ENCODE data around the gene TCAF1.
A peak's percentile ranks its signal among the peaks of the same experiment; 100 is the strongest.
"Not testable (repeated sequence)": the region's sequence is repeated elsewhere in the genome, so short reads cannot be mapped to it uniquely, and the experiment has no call there.

TCAF1 gene

GRCh38 chr7:143855443-143855842 is 46.5 kb downstream of the TCAF1 start:
- not testable (repeated sequence) for DNase-seq (ENCODE audit: low read depth)

DNA sequence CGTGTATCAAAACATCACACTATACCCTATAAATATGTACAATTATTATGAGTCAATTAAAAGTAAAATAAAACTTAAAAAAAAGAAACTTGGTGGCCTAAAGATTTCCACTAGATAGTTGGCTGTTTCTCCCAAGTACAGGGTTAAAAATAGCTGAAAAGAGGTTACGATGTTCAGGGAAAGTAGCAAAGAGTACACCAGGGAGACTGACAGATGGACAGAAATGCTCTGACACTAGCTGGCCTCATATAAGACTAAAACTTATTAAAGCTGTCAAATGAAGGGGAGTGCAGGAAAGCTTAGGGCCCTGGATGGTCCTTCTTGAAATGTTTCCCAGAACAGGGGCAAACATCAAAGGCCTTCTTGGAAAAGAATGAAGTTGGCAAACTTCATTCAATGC is 51.3 kb downstream of the TCAF1 start:
- DNase-seq (ENCODE audit: low read depth), result no peak

GRCh38 chr7:143849785-143850479 is 52.0 kb downstream of the TCAF1 start:
- no peak for DNase-seq (ENCODE audit: low read depth)

DNA sequence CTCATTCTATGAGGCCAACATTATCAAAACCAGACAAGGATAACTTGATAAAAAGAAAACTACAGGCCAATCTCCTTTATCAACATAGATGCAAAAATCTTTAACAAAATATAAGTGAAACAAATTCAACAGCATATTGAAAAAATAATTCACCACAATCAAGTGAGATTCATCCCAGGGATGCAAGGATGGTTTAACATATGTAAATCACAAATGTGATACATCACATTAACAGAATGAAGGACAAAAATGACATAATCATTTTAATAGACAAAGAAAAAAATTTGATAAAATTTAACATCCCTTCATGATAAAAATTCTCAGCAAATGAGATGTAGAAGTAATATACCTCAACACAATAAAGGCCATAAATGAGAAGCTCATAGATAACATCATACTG is 53.8 kb downstream of the TCAF1 start:
- DNase-seq (ENCODE audit: low read depth), result no peak

GRCh38 chr7:143846692-143847091 is 55.3 kb downstream of the TCAF1 start:
- DNase-seq (ENCODE audit: low read depth), result no peak

DNA sequence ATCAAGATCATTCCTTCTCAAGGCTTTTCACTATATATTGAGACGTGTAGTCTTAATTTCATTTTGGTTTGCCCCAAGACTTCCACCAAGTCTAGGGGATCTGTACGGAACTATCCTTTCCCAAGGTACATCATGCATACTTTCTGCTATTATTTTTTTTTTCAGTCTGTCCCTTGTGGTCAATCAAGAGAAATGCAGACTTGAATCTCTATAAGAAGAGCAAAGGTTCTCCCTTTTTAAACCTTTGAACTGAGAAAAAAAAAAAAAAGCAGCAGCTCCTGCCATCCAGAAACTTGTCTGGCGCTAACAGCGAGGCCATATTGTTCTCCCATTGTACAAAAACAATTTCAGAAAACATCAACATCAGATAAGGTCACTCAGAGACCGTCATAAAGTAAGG is 60.3 kb downstream of the TCAF1 start:
- not testable (repeated sequence) for DNase-seq (ENCODE audit: low read depth)

DNA sequence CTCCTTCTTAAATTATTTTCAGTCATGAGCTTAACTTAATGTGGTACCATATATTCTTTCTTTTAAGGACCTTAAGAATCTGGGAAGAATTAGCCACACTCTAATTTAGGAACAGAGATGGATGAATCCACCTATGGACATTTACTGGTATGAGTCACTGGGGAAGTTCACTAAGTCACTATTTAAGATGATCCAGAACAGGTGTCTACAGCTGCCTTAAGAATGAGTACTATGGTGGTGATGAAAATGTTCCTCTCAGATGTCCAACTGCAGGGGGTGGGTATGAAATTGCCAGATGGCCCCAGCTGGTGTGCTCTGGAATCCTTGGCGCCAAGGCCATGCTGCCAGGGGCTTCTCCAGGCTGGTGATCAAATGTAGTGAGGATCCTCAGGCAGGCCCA is 61.9 kb downstream of the TCAF1 start:
- DNase-seq (ENCODE audit: low read depth), result not testable (repeated sequence)

DNA sequence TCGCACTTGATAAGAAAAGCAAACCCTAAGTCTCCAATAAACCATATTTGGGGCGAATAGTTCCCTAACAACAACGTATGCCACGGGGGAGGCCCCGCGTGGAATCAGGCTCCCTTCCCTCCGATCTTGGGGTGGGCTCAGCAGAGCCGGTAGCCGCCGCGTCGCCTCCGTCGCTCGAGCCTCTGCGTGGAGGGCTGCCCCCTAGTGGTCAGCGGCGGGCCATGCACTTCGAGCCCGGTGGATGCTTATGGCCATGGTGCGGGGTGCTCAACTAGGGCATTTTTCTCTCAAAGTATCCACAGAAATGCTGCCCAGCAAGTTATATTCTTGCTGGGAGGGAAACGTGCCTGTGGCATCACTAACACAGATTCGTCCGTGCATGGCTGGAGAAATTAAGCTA is 64.8 kb downstream of the TCAF1 start:
- peak; percentile 96 for DNase-seq (ENCODE audit: low read depth)

DNA sequence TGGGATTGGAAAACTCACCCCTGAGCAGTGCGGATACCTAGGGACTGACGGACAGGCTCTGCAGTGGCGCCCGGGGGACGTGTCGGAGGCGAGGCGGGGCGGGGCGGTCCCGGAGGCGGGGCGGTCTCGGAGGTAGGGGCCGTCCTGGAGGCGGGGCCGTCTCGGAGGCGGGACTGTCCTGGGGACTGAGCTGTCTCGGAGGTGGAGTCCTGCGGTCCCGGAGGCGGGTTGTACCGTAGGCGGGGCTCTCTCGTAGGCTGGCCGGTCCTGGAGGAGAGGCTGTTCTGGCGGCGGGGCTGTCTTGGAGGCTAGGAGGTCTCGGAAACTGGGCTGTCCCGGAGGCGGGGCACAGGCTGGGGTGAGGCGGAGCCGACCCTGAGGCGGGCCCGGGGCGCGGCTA is 65.4 kb downstream of the TCAF1 start:
- DNase-seq (ENCODE audit: low read depth), result peak; percentile 91

GRCh38 chr7:143836088-143836487 is 65.9 kb downstream of the TCAF1 start:
- not testable (repeated sequence) for DNase-seq (ENCODE audit: low read depth)

DNA sequence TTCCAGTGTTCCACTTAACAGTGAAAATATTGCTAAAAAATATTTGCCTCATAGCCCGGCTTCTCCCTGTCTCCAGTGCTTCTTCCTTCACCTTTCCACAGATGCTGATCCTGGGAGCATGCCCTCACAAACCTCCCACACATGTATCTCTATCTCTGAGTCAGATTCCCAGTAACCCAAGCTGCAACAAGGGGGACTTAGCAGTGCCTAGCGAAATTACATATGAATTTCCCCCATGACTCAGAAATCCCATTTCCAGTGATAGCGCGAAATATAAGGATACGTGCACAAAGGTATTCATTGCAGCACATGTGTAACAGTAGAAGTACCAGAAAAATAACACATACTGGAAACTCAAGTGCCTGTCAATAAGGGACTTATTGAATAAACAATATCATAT is 75.4 kb downstream of the TCAF1 start:
- not testable (repeated sequence) for DNase-seq (ENCODE audit: low read depth)

- DNase-seq (ENCODE audit: low read depth), result not testable (repeated sequence)
Measured at GRCh38 chr7:143824295-143825135, 77.5 kb downstream of the TCAF1 start.

DNA sequence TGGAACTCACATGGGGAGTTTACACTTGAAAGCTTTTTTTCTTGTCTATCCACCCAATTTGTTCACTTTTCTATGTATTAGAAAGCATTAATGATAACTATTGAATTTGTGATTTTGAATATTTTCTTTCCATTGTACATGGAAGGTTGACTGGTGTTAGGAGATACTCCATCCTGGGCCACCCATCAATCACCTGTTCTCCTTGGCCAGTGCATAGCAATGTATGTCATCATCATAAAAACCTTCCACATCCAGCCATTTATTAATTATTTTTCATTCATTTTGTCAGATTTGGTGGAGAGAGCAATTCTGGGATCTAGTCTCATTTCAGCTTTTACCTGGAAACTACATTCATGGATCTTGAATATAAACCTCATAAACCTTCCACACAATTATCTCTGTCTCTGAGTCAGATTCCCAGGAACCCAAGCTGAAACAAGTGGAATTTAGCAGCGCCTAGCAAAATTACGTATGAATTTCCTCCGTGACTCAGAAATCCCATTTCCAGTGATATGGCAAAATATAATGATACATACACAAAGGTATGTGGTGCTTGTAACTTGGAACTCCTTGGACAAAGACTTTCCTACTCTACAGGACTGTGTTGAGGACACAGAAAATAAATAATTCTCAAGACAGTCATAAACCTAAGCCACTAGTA is 78.2 kb downstream of the TCAF1 start:
- not testable (repeated sequence) for DNase-seq (ENCODE audit: low read depth)

DNA sequence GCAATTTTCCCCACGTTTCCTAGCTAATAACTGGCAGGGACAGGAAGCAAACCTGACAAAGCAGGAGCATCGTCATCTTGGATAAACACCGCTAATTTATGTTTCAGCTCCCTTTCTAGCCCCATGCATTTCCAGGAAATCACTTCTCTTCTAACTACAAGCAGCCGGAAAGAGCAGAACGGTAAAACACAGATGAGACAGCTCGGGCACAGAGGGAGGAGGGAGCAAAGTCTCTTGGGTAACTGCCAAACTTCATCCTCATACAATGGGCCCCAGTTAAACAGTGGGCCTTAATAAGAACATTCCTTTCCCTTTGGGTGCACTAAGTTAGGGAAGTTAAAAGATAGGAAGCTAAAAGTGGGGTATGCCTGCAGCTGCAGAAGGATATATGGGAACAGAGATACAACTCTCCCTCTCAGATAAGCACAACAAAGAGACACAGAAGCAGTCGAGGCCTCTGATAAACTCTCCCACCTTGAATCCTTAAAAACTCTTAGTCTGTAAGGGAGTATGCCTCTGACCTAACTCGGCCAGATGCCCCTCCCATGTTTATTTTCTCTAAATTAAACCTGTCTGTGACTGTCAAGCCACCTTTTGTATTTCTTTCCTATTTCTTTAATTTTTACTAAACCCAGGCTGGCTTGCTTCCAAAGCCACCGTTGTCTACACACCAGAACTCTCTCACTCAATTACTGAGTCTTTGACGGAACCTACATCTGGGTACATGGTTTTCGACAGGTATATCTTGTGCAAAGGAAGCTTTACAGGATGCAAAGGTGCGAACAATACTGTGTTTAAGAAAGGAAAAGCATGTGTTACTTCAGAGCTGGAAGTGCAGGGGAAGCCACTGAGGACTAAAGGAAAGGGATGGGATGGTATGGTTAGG is 80.3 kb downstream of the TCAF1 start:
- DNase-seq (ENCODE audit: low read depth), result not testable (repeated sequence)

- not testable (repeated sequence) for DNase-seq (ENCODE audit: low read depth)
Measured at GRCh38 chr7:143817873-143818272, 84.1 kb downstream of the TCAF1 start.

- not testable (repeated sequence) for DNase-seq (ENCODE audit: low read depth)
Measured at GRCh38 chr7:143816471-143817133, 85.4 kb downstream of the TCAF1 start.

DNA sequence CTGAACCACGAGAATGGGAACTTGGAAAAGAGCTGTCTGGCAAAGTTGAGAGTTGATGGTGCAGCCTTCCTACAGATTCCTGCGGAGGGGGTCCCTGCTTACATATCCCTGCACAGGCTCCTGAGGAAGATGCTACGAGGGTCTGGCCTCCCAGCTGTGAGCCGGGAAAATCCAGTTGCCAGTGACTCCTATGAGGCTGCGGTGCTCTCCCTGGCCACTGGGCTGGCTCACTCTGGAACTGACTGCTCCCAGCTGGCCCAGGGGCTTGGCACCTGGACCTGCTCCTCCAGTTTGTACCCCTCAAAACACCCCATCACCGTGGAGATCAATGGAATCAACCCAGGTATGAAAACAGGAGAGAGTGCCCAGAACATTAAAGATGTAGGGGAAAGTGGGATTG is 91.3 kb downstream of the TCAF1 start:
- DNase-seq (ENCODE audit: low read depth), result not testable (repeated sequence)

- not testable (repeated sequence) for DNase-seq (ENCODE audit: low read depth)
Measured at GRCh38 chr7:143806664-143807071, 95.3 kb downstream of the TCAF1 start.

Data from stimulated activated CD8-positive, alpha-beta memory T cell treated with anti-CD3 and anti-CD28 coated beads, Interleukin-4, amount 100 ng/mL, for 24 hours (primary cell).